Neural cell (in vitro differentiated cells): ENCODE results near the gene NADK.

Experiments used
- CTCF ChIP-seq: fragments of 450-650 bp; IDR thresholded peaks from 2 replicates; pipeline ENCODE4 v1.5.1; 2014; ENCODE audit warnings: antibody characterized with exemption, mild to moderate bottlenecking, moderate library complexity; ENCODE audit not compliant: poor library complexity, severe bottlenecking
- EP300 ChIP-seq: fragments of 450-650 bp; conservative IDR thresholded peaks from 2 replicates; pipeline ENCODE4 v1.6.1; 2014; ENCODE audit warnings: antibody characterized with exemption, mild to moderate bottlenecking, moderate library complexity; ENCODE audit not compliant: poor library complexity, severe bottlenecking
- EZH2 ChIP-seq: fragments of 200-600, 300-800 bp; shearing (Covaris generic), sonication (generic); IDR thresholded peaks from 2 replicates; pipeline ENCODE4 v1.6.1; 2014; ENCODE audit warnings: antibody characterized with exemption, low read length, borderline replicate concordance, mild to moderate bottlenecking; ENCODE audit not compliant: insufficient read depth, poor library complexity, severe bottlenecking
- MXI1 ChIP-seq: fragments of 450-650 bp; conservative IDR thresholded peaks from 2 replicates; pipeline ENCODE4 v1.6.1; 2014; ENCODE audit warnings: antibody characterized with exemption, mild to moderate bottlenecking; ENCODE audit not compliant: poor library complexity, severe bottlenecking
- POLR2AphosphoS5 ChIP-seq: IDR thresholded peaks from 2 replicates; pipeline ENCODE4 v1.6.1; 2012
- REST ChIP-seq: IDR thresholded peaks from 2 replicates; pipeline ENCODE4 v1.6.1; 2012; ENCODE audit warnings: borderline replicate concordance
- SMC3 ChIP-seq: fragments of 450-650 bp; conservative IDR thresholded peaks from 2 replicates; pipeline ENCODE4 v1.6.1; 2014; ENCODE audit warnings: antibody characterized with exemption, mild to moderate bottlenecking, moderate library complexity; ENCODE audit not compliant: poor library complexity

- TF ChIP-seq EP300: no peak
- no peak for TF ChIP-seq EZH2
- no peak for TF ChIP-seq CTCF
- TF ChIP-seq REST: no peak
- no peak for TF ChIP-seq SMC3
- TF ChIP-seq MXI1: no peak
- TF ChIP-seq POLR2AphosphoS5: no peak
Measured at GRCh38 chr1:1721201-1721600, 57.1 kb downstream of the NADK start.
